ENCODE data around the gene TNFRSF25. TPM values are rescaled to one million over a fixed set of nuclear protein-coding genes. Genes with fewer than 3 reads are reported as not detected.

The TNFRSF25 gene
- total and polyA plus RNA-seq, 10 of the 15 experiments (the other 5 are each of a cell fraction or from before 2014, with no cell fraction given) = 0.23 to 8.6 (median 0.46) TPM; not detected in 5

GRCh38 chr1:6496365-6496721 lies 30.4 kb upstream of the TNFRSF25 start:
- H3K4me3 ChIP-seq = no peak overlapping the region
- 39% methylated on average over 13 of the region's 13 CpGs for WGBS (ENCODE audit: insufficient coverage, insufficient replicate concordance, low lambda C conversion rate, missing lambda C conversion rate)
- TF ChIP-seq PAX8 (IDR thresholded peaks at IDR 0.05) = no peak
- TF ChIP-seq ZNF207 (IDR thresholded peaks at IDR 0.05; ENCODE audit: borderline replicate concordance) = no peak
- TF ChIP-seq ZNF622 (IDR thresholded peaks at IDR 0.05) = no peak
- TF ChIP-seq PRDM15 (CRISPR knock-in tag; IDR thresholded peaks at IDR 0.05) = no peak
- no peak for TF ChIP-seq SMAD1 (IDR thresholded peaks at IDR 0.05; ENCODE audit: low read depth, partially characterized antibody)
- TF ChIP-seq NRF1 (conservative IDR thresholded peaks at IDR 0.05; ENCODE audit: low read depth, low read length) = no peak
- TF ChIP-seq E2F8 (IDR thresholded peaks at IDR 0.05; ENCODE audit: low read depth, partially characterized antibody) = no peak
- TF ChIP-seq USF2 (IDR thresholded peaks at IDR 0.05; ENCODE audit: borderline replicate concordance, low read depth, low read length) = no peak
- no peak for TF ChIP-seq PAX5 (IDR thresholded peaks at IDR 0.05; ENCODE audit: borderline replicate concordance, low read depth, low read length)
- TF ChIP-seq POU2F2 (IDR thresholded peaks at IDR 0.05; ENCODE audit: borderline replicate concordance, low read depth, low read length) = no peak
- no peak for TF ChIP-seq NFXL1 (IDR thresholded peaks at IDR 0.05; ENCODE audit: borderline replicate concordance)
- H3K27me3 ChIP-seq (replicated peaks in 1 of 2; ENCODE audit: control insufficient read depth in 2 of 2, insufficient read depth in 2 of 2, low read length in 1 of 2) = peaks cover 4 to 8% of the 10 kb centered on the region in 2 experiments
- H3K36me3 ChIP-seq (ENCODE audit: control insufficient read depth in 2 of 2, insufficient read depth in 2 of 2, low read length in 1 of 2) = no peaks in the 10 kb centered on the region
- H2AFZ ChIP-seq (ENCODE audit: control insufficient read depth, low read depth, low read length) = no peak overlapping the region
- POLR2A ChIA-PET = no interaction called here
- no peaks in the 10 kb centered on the region for H3K79me2 ChIP-seq (ENCODE audit: control insufficient read depth, insufficient read depth, low read length)
- no peak for FAIRE-seq
- intact Hi-C loops (cut with micrococcal nuclease; ENCODE audit: unreplicated experiment) (no loop called here), in situ Hi-C loops (cut with MboI) (loop anchor here (25.0 kb wide), 1 partner anchor 716 kb away; no protein-coding TSS in a partner anchor)
- H3K27ac ChIP-seq (ENCODE audit: control insufficient read depth, insufficient read depth) = no peak overlapping the region
- H3K4me2 ChIP-seq (ENCODE audit: control insufficient read depth, insufficient read depth) = no peak overlapping the region
- DNase-seq (ENCODE audit: low read depth, low spot score) = no peak
- no TSS peak for BruUV-seq (replicated peaks)
- RAD21 ChIA-PET (ENCODE audit: unreplicated experiment) = no interaction called here
- H4K20me1 ChIP-seq (ENCODE audit: control insufficient read depth, insufficient read depth) = no peaks in the 10 kb centered on the region
- no peak overlapping the region for H3K9ac ChIP-seq (ENCODE audit: control insufficient read depth, insufficient read depth, low read length)
- H3K4me1 ChIP-seq (ENCODE audit: control insufficient read depth, insufficient read depth, low read length) = no peaks in the 10 kb centered on the region
- SMC1A ChIA-PET (ENCODE audit: uncharacterized antibody, unreplicated experiment) = no interaction called here
- no peak for ATAC-seq
- CTCF ChIA-PET = no interaction called here
- H3K9me3 ChIP-seq (replicated peaks; ENCODE audit: control insufficient read depth, insufficient read depth, low read length) = no peaks in the 10 kb centered on the region
